T follicular helper cell (primary cell): ENCODE measurements around the gene CREB3L2.
"Not testable (repeated sequence)": the region's sequence is repeated elsewhere in the genome, so short reads cannot be mapped to it uniquely, and the experiment has no call there.

Source experiments
- DNase-seq: peaks from one replicate; pipeline ENCODE4 v3.0.0-alpha.2; 2020; ENCODE audit warnings: low read depth

Gene CREB3L2

DNA sequence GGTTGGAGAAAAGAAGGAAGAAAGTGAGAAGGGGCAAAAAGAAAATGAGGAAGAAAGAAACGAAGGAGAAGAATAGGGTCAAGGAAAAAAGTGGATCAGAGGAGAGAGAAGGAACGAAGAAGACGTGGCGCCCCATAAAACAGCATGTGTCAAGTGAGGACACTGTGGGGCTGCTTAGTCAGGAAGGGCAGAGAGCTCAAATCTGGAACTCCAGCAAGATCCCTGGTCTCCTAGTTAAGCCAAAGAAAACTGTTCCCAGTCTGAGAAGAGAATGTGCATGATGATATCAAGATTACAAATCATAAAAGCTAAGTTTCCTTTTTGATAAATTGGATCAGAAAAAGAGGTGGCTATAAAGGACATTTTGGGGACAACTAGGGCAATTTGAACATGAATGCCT, 33.0 kb downstream of the CREB3L2 start:
- no peak for DNase-seq

DNA sequence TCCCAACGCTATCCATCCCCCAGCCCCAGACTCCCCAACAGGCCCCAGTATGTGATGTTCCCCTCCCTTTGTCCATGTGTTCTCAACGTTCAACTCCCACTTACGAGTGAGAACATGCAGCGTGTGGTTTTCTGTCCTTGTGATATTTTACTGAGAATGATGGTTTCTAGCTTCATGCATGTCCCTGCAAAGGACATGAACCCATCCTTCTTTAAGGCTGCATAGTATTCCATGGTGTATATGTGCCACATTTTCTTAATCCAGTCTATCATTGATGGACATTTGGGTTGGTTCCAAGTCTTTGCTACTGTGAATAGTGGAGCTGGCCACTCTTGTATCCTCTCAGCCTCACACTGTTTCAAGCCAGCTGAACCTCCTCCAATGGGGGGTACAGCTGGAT, 33.5 kb downstream of the CREB3L2 start:
- not testable (repeated sequence) for DNase-seq

DNA sequence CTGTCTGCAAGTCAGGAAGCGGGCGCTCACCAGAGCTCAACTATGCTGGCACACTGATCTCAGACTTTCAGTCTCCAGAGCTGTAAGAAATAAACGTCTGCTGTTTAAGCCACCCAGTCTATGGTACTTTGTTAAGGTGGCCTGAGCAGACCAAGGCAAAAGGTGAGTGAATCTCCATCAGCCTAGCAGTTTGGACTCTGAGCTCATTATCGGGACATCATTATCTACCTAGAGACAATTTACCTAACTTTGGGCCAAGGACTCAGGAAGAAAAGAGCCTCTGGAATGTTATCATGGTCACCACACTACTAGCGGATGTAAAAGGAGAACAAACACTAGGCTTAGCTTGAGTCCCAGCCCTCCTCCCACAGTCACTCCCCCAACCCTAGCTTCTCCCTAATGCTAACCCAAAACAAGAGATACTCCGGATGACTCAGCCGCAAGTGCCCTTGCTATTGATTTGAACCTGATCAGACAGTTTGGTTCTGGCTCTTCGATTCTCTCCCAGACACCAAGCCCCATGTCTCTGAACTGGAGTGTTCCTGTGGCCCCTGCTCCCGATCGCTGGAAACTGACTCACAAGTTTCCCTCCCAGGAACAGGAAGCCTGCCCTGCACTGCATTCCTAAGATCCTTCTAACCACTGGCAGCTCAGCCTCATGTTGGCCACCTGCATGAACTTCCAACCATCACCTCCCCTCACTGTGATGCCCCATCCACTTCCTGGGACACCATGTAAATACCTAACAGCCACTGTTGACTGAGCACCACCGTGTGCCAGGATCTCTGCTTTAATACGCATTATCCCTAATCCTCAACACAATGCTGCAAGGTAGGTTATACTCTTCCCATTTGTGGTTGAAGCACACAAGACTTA, 34.5 kb downstream of the CREB3L2 start:
- no peak for DNase-seq

DNA sequence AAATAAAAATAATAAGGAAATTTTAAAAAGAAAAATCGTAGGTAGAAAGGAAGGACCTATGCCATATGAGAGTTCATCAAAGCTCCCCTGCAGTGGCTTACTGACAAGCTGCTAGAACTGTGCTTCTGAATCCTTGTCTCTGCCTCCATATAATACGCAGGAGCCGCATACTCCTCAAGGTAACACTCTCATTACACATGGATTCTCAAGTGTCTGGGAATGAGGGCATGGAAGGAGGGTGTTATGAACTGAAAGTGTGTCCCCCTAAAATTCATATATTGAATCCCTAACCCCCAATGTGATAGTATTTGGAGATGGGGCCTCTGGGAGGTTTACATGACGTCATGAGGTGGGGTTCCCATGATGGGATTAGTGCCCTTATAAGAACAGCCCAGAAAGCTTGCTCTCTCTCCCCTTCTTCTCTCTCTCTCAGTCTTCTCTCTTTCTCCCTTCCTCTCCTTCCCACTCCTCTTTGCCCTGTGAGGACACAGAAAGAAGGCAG, 35.2 kb downstream of the CREB3L2 start:
- DNase-seq: no peak

DNA sequence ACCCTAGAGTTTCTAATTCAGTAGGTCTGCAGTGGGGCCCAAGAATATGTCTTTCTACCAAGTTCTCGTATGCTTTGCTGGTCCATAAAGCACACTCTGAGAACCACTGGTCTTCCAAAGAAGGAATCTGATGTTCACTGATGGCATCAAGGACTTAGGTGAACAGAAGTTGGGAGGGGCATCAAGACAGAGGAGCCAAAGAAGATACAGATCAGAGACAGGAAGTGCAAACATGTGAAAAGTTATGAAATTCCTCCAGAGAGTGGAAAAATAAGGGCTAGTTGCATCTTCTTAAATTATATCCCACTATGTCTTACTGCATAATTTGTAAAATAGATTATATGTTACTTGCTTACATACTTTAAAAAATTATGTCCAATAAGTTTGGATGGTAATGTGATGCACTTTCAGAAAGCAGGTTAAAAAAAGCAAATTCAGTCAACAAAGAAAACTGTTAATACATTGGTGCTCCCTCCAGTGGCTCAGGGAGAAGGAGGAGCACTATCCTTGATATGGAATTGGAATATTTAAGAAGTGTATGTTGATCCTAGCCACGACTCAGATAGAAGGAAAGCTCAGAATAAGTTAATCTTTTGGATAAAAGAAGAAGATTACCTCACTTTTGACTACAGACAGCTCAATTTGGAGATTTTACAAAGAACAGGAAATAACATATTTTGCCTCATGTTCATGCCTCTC, 35.8 kb downstream of the CREB3L2 start:
- DNase-seq: no peak

DNA sequence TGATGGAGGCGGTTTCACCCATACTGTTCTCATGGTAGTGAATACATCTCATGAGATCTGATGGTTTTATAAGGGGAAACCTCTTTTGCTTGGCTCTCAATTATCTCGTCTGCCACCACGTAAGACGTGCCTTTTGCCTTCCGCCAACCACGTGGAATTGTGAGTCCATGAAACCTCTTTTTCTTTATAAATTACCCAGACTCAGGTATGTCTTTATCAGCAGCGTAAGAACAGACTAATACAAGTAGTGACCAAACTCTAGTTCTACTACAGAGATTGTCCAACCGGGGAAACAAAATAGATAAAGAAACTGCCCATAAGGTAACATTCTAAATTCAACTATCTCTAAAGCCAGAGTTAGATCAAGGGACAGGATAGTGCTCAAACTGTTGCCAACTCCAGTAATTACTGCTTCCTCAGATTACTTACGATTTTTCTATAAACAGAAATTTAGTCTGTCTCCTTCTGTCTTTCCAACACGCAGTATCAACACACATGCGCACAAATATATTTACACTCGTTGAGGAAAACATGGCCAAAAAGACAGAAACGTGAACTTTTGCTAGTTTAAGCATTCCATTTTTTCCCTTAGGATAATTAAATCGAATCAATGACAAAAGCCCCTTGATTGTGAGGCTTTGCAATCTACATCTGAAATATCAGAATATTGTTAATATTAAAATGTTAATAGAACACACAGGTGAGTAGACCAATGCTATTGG, 36.9 kb downstream of the CREB3L2 start:
- no peak for DNase-seq

DNA sequence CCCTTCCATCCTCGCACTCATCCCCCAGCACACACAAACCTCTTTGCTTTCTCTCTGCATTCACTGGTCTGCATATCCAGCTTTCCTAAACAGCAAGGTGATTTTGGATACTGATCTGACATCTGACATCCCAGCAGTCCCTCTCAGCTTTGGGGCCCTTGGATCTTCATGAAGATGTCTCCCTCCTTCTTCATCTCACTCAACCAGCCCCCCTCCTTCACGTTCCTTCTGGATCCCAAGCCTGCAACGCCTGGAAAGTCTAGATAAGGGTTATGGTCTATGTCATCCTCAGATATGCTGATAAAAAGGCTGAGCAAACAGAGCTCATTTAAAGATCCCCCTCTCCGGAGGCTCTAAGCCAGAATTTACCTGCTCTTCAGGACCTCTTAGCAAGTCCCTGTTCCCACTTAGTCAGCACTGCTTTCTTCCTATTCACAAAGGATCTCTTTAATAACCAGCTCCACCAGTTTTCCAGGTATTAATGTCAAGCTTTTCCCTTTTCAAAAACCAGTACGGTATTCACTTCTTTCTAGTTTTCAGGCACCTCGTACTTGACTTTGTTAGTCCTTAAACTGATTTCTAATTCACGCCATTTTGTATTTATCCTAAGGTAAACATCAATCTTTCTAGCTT, 38.9 kb downstream of the CREB3L2 start:
- DNase-seq: no peak

DNA sequence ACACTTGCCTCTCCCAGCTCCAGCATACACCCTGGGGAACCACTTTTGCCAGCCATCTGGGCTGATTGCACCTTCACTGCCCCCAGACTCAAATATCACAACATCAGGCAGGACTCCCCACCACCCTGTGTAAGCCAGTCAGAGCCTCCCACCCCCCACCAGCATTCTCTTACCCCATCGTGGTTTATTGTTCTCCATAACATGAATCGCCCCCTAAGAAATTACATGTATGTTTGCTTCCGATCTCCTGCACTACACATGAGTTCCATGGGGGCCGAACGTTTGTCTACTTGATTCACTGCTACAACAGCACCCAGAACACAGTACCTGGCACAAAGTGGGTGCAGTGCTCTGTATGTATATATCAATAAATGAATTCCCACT, 39.4 kb downstream of the CREB3L2 start:
- DNase-seq: no peak

DNA sequence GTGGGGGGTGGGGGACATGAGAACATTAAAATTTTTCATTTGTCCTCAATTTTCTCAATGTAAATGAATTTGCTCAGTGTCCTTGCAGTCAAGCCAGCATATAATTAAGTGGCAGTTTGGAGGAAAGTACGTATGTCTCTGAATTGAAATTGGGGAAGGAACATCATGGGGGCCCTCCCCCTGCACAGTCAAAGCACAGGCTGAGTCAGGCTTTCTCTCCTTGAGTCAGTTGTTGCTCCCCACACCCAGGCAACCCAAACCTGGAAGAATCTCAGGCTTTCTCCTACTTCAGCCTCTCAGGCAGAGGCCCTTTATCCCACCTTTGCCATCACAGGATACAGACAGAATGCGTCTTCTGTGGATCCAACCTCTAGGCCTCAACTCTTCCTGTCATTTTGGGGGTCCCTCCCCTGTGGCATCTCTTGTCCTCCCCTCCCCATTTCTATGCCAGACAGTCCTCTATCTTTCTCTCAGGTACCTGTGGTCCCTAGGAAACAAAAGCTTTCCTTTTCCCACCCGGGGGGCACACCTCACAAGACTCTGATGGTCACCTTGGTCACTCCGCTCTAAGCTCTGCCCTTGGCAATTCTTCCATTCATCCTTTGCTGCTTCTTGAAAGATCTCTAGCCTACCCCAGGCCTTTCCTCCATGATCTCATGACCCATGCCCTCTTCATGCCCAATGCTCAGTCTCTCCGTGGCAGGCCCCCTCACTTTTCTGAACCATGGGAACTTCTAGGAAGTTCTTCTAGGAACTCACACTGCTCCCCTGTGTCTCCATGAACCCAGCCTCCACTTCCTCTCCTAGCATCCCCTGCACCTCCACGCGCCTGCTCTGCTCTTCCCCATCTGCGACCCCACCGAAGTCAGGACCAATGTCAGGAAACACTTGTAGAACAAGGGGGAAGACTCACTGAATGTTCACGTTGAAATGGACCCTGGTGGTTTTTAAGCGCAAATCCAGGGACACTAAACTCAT, 40.4 kb downstream of the CREB3L2 start:
- DNase-seq: no peak

DNA sequence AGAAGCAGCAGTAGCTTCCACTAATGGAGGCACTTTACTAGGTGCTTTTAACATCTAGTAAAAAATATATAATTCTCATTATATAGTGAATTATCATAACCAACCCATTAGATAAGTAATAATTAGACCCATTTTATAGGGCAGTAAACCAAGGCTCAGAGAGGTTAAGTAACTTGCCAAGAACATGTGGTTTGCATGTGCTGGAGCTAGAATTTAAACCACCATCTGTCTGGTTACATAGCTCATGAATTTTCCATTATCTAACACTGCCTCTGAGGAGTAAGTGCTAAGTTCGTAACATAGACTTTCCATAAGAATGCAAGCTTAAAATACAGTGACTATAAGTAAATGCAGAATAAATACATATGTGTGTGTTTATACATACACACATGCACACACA, 41.9 kb downstream of the CREB3L2 start:
- no peak for DNase-seq

DNA sequence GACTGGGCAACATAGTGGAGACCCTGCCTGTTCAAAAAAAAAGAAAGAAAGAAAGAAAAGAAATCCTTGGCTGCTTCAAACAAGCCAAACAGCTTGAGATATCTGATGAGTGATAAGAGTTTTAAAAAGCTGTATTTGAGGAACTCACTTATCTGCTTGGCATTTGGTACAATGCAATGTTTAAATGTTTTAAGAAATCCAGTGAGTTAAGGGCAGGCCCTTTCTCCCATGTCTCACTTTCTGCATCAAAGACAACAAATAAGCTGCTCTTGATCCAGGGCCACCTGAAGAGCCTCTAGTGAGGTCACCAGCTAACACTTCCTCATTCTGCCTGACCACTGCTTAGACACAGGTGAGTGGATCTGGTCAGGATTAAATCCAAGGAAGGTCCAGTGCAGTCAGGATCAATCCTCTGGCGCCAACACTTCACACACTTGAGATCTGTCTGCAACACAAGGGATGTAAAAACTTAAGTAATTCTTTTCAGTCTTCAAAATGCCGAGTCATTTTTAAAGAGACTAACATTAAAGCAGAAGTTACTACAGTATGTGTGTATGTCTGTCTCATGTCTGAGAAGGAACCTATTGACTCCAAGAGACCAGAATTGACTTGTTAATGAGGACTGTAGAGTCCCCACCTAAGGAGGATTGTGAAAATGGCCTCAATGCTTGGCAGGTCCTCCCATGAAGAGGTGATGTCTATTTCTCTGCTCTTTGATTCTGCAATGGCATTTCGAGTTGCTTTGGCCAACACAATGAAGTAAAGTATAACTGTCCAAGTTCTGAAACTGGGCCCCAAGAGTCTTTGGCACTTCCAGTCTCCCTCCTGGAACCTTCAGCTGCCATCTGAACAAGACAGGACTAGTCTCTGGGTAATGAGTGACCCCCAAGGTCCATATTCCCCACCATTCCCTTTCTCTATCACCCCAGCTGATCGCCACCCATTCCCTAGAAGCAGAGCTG, 43.1 kb downstream of the CREB3L2 start:
- no peak for DNase-seq

DNA sequence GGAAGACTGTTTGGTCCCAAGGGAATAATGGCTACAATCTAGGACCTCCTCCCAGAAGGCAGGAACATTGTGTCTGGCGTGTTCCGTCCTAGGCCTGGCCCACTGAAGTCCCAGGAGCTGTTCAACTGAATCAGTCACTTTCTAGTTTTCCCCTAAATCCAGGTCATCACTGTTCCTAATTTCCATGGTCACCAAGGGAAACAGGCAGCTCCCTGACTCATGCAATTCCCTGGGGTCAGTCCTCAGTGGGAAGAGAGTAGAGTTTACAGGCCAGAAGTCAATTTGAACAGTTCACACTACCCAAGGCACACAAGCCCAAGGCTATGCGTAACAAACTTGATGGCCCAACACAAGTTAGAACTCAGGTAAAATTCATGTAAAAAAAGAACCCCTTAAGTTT, 44.0 kb downstream of the CREB3L2 start:
- no peak for DNase-seq

DNA sequence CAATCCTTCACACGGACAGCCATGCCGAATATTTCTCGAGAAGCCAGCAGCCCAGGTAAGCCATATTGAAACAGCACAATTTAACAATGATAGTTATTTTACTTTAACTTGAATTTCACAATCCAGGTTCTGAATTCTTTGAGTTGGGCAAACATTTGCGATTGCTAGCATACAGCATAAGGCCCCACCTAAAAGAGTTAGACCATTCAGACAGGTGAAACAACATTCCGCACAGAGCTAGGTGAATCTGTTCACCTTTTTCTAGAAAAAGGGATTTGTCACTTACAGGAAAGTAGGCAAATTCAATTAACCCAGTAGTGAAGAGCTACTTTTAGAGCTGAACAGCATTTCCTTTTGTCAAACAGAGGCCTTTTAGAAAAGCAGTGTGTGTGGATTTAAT, 45.3 kb downstream of the CREB3L2 start:
- no peak for DNase-seq

DNA sequence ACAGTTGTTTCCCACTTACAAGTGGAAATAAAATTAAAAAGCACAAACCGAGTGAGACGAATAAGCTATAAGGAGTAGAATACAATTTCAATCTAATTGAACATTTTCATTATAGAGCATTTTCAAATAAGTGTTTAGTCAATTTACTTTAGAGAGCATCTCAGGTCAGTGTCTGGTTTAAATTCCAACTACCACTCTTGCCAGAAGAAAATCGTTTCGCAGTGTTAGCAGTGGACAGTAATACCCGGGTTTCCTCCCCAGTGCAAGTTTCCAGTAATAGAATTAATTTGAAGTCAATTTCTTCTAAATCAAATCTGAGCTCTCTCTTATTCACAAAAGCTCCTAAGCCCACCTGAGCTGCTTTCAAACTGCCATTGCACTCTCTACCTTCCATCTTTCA, 45.7 kb downstream of the CREB3L2 start:
- no peak for DNase-seq

DNA sequence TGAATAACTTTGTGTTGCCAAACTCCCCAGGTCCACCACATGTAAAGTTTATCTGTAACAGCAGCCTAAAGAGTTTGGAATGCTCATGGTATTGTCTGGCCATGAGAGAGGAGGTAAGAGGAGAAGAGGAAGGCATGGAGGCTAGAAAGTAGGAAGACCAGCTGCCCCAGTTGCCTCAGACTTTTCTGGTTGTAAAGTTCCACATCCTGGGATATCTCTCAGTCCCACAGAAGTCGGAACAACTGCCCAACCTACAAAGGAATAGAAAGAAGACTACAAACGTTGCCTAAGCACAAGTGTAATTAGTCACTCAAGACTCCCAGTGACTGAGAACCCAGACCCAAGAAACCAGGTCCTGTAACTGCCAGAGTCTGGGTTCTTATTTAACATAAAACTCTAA, 47.3 kb downstream of the CREB3L2 start:
- no peak for DNase-seq

DNA sequence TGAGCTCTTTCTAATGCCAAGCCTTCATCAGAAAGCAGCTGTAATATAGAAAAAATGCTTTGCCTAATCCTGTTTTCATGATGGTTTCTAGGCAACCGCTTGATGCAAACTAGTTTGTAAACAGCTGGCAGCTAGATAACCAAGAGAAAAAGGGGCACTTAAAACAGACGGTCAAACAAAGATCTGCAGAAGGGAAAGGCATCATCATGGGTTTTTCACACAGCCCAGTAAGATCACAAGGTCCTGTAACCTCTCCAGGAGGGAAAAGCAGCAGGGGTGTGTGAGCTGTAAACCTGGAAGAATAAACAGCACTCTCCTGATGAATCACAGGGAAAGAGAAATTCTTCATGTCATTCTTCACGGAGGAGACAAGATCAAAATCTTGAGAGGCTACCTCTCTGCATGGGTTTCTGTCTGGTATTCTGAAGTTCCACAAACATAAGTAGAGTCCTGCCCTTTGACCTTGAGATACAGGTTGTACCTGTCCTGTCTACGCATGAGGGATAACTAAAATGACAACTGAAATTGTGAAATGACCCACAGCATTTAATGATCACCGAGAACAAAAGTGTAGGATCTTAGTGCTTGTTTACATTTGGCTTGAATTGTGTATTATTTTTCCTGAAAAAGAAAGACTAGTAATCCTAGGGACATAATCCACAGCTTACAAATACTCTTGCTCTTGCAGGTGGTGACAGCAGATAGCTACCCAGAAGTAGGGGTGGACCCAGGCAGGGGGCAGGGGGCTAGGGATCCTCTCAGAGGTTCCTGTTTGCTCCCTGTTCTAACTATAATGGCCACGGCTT, 48.0 kb downstream of the CREB3L2 start:
- DNase-seq: no peak

DNA sequence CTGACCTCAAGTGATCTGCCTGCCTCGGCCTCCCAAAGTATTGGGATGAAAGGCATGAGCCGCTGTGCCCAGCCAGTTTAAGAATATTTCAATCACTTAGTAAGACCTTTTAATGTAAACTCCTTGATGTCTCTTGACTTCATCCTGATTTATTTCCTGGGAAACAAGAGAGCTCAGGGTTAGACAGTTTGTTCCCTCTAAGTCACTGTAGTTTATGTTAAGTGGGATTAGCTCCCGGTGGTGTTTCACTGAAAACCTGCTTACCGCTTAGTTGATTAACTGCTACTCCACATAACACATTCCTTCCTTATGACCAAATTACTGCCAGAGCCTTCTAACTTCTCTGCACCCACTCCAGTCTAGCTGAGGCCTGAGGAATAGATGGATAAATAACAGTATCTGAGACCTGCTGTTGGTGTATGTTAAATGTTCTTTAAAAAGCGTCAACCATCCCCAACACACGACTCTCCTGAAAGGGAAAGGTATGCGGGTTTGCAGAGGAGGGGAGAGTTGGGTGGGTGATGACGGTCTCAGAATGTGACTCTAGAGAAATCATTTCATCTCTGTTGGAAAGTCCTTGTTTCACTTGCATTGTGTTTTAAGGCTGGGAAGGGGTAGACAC, 48.7 kb downstream of the CREB3L2 start:
- DNase-seq: no peak

DNA sequence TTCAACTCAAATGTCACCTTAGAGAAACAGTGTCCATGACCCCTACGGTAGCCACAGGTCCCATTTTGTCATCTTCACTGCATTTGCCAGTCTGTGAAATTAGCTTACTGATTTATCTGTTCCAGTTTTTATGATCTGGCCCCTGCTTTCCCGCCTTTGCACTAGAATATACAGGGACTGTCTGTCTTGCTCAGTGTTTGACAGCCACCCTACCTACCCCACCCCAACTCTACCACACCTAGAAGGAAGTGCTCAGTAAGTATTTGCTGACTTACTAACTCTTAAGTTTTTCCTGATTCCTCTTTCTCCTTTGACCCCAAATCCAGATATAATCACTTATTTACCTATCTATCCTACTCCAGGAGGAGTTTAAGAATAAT, 49.5 kb downstream of the CREB3L2 start:
- no peak for DNase-seq
